Measurements from ENCODE around the gene APBA2.
"Not testable (repeated sequence)": the region's sequence is repeated elsewhere in the genome, so short reads cannot be mapped to it uniquely, and the experiment has no call there.

The APBA2 gene

GRCh38 chr15:29014493-29014892 is 128.7 kb downstream of the APBA2 start:
- FAIRE-seq, result no peak

- no peak for FAIRE-seq
Observed at GRCh38 chr15:29016518-29016917, 130.7 kb downstream of the APBA2 start.

- FAIRE-seq, result no peak
Observed at GRCh38 chr15:29018120-29018805, 132.5 kb downstream of the APBA2 start.

- FAIRE-seq, result no peak
Observed at GRCh38 chr15:29018995-29019976, 133.5 kb downstream of the APBA2 start.

- FAIRE-seq, result no peak
Observed at GRCh38 chr15:29021857-29022256, 136.1 kb downstream of the APBA2 start.

- no peak for FAIRE-seq
Observed at GRCh38 chr15:29024662-29025061, 138.9 kb downstream of the APBA2 start.

- not testable (repeated sequence) for FAIRE-seq
Observed at GRCh38 chr15:29025411-29025810, 139.6 kb downstream of the APBA2 start.

- FAIRE-seq, result not testable (repeated sequence)
Observed at GRCh38 chr15:29028158-29028557, 142.4 kb downstream of the APBA2 start.

GRCh38 chr15:29029651-29030195 is 143.9 kb downstream of the APBA2 start:
- FAIRE-seq, result no peak

GRCh38 chr15:29031502-29032228 is 145.9 kb downstream of the APBA2 start:
- FAIRE-seq, result no peak

- no peak for FAIRE-seq
Observed at GRCh38 chr15:29032229-29032625, 146.5 kb downstream of the APBA2 start.

- FAIRE-seq, result no peak
Observed at GRCh38 chr15:29032751-29033150, 147.0 kb downstream of the APBA2 start.

- no peak for FAIRE-seq
Observed at GRCh38 chr15:29034151-29034550, 148.4 kb downstream of the APBA2 start.

GRCh38 chr15:29034593-29035335 is 149.0 kb downstream of the APBA2 start:
- no peak for FAIRE-seq

GRCh38 chr15:29035336-29036285 is 149.8 kb downstream of the APBA2 start:
- FAIRE-seq, result no peak

GRCh38 chr15:29037997-29038705 is 152.4 kb downstream of the APBA2 start:
- FAIRE-seq, result no peak

GRCh38 chr15:29039466-29040369 is 153.9 kb downstream of the APBA2 start:
- FAIRE-seq, result no peak

GRCh38 chr15:29040370-29040751 is 154.6 kb downstream of the APBA2 start:
- no peak for FAIRE-seq

Measured in colon (tissue), 2 donors.